IPS-11a (cell line): Measurements from ENCODE around the gene RGS1.
"Not testable (repeated sequence)": the region's sequence is repeated elsewhere in the genome, so short reads cannot be mapped to it uniquely, and the experiment has no call there.

Source experiments
- H3K4me3 ChIP-seq: one replicate; pipeline ENCODE4 v1.5.1; 2013; ENCODE audit warnings: low read depth, low read length, control low read depth

Gene RGS1, protein sequence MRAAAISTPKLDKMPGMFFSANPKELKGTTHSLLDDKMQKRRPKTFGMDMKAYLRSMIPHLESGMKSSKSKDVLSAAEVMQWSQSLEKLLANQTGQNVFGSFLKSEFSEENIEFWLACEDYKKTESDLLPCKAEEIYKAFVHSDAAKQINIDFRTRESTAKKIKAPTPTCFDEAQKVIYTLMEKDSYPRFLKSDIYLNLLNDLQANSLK

DNA sequence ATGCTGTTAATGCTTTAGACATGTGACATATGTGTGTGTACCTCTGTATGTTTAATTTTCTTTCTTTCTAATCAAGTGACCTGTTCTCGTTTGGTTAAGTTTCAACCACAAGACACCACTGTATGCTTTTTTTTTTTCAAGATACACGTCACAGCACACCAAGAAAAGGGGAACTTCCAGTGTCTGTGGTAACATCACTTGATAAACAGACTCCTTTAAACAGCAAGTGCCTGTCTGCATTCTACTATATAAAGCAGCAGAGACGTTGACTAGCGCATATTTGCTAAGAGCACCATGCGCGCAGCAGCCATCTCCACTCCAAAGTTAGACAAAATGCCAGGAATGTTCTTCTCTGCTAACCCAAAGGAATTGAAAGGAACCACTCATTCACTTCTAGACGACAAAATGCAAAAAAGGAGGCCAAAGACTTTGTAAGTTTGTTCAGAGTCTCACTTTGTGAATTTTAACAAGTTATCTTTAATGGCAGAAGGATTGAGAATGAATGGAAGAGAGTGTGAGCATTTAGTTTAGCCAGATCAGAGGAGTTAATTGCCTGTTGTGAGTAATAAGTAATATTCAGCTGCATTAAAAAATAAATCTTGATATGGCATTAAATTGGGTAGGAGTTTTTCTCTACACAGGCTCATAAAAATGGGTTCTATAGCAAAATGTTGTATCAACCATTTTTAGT is at the start of gene RGS1:
TSS of gene RGS1 (plus strand) at position 275 of the 691 bp plus-strand sequence. CDS start at position 295, 20 bp downstream.
- H3K4me3 ChIP-seq: no peak within 1 kb of the TSS

DNA sequence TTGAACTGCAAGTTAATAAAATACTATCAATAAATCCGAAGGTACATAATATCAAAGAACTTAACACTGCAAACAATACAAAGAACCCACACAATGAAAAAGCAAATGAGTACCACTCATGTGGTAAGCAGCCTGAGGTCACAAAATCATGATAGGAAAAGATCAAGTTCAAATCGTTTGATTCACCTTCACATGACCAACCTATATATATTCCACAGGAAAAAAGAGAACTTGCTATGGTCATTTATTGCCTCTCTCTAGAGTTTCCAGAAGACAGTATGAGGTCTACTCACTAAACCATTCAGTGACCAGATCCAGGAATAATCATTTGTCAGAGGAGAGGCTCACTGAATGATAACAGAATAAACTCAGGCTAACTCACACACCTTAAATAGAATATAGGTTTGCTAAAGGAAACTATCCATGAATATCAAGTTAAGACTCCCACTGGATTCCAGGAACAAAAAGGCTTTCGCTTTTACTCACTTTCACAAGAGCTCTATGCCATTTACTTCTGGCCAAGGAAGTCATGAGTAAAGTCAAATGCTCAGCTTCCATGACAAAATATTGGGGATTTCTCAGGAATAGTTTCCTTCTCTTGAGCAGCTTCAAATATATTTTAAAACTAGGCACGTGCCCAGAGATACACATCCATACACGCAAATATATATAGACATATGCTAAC is 48.3 kb upstream of the RGS1 start:
- no peak overlapping the region for H3K4me3 ChIP-seq

DNA sequence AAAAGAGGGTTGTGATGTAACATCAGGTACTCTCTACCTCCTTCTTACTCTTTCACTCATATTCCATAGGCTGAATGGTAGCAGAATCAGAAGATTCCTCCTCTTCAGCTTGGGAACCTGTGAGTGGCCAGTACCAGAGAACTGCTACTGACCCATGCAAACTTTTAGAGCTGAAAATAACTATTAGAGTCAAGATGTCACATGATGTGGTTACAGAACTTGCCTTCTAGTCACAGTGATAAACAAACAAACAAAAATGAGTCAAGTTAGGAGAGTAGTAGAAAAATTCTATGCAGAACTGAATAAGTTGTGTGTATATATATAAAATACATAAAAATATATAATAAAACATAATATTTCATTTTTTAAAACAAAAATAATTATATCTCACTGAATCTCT is 47.6 kb upstream of the RGS1 start:
- no peak overlapping the region for H3K4me3 ChIP-seq

DNA sequence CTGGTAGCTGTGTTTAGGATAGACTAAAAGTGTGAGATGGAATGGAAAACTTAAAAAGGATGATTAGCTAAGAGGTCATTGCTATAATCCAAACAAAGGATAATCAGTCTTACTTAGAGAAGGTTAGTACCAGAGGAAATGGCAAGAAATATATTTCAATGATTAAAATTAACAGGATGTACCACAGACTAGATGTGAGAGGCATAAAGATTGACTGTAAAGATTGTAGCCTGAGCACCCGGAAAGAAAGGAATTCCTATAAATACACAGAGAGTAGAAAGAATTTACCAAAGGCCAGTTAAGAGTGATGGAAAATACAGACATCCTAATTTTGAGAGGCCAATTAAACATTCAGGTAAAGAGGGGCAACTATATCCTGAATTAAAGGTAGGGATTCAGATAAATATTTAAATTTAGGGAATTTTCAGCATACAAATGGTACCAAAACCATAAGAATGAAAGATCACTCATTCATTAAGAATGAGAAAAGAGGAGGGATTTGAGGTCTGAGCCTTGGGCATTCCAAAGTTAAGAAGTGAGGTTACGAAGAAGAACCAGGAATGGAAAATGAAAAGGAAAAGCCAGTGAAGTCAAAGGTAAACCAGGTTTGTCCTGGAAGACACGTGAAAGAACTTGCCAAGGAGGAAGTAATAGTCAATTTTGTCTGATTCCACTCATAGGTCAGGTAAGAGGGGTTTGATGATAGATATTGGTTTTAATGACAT is 46.4 kb upstream of the RGS1 start:
- no peak overlapping the region for H3K4me3 ChIP-seq

DNA sequence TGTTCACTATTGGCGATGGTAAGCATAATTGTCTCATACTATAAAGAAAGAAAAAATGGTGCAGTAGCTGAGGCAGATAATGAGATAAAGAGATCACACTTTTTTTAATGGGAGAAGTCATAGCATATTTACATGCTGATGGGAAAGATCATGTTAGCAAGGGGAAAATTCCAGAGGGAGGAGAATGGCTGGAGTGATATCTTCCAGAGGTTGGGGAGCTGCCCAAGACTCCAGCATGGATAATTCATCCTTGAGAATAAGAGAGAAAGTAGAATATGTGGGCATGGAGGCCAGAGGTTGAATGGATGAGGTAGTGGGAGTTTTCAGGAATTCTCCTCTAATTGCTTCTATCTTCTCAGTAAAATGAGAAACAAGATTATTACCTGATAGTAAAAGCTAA is 45.8 kb upstream of the RGS1 start:
- no peak overlapping the region for H3K4me3 ChIP-seq

DNA sequence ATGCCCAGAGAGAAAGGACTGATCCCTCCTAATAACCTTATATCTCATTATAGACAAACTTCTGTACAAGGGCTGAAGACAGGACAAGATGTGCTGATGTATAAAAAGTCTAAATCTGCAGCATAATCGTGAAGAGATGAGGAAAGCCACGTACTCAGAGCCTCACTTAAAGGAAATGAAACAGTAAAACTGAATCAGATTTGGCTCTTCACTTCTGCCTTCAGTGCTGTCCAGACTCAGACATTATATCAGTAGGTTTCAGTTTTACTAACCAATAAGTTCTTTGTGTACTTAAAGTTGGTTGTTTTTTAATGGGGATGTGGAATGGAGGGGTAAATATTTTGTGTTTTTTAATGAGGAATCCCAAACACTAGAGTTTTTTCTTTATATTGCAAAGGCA is 45.3 kb upstream of the RGS1 start:
- no peak overlapping the region for H3K4me3 ChIP-seq

DNA sequence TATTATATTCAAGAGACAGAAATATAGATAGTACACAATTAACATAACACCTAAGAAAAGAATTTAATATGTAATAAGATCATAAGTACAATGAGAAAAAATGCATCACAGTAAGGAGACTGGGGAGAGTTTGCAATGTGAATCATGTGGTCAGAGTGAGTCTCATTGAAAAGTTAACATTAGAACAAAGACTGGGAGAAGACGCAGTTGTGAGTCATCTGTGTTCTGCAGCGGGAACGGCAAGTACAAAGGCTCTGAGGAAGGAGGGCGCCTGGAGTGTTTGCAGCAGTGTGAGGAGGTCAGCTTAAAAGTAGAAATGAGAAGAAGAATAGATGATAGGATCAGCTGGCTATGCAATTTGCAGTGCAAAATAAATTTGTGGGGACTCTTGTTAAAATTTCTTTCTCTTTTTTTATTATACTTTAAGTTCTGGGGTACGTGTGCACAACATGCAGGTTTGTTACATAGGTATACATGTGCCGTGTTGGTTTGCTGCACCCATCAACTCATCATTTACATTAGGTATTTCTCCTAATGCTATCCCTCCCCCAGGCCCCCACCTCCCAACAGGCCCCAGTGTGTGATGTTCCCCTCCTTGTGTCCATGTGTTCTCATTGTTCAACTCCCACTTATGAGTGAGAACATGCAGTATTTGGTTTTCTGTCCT is 44.4 kb upstream of the RGS1 start:
- H3K4me3 ChIP-seq: not testable (repeated sequence)

DNA sequence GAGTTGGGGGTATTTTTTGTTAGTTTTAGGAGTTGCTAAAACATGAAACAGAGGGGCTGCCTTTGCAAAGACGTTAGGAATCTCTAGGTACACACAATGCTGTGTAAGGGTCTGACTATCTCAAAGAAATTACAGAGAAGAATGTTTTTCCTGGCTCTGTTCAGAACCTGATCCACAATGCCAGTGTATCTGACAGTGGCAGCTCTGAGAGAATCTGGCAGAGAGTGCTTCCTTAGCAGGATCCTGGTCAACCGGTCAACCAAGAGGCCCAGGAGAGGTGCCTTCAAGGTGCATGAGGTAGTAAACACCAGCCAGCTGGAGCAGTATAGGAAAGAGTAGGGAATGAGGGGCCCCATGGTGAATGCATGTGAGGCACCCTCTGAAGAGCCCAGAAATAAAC is 40.9 kb upstream of the RGS1 start:
- no peak overlapping the region for H3K4me3 ChIP-seq

DNA sequence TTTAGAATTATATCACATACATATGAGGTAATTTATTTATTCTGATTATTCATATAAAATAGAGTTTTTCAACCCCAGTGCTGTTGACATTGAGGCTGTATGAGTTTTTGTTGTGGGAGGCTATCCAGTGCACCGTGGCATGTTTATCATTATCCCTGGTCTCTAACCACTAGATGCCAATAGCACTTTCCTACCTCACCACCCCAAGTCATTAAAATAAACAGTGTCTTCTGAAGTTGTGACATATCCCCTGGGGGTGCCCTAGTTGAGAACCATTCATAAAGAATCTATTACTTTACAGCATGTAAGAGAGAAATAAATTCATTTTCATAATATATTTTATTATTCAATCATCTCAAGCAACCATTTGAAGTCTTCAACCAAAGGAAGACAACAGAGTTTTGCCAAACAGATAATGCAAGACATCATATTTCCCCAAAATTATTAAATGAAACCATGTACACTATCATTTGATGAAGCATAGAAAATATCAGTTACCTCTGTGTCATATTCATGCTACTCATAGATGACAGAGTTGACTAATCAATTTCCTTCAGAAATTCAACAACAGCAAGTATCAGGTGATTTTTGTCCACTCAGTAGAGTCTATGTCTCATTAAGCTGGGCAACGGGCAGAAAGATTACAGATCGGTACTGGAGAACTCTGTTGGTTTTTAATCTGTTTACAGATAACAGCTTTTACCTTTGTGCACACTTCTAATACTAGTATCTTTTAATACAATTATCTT is 39.5 kb upstream of the RGS1 start:
- no peak overlapping the region for H3K4me3 ChIP-seq

DNA sequence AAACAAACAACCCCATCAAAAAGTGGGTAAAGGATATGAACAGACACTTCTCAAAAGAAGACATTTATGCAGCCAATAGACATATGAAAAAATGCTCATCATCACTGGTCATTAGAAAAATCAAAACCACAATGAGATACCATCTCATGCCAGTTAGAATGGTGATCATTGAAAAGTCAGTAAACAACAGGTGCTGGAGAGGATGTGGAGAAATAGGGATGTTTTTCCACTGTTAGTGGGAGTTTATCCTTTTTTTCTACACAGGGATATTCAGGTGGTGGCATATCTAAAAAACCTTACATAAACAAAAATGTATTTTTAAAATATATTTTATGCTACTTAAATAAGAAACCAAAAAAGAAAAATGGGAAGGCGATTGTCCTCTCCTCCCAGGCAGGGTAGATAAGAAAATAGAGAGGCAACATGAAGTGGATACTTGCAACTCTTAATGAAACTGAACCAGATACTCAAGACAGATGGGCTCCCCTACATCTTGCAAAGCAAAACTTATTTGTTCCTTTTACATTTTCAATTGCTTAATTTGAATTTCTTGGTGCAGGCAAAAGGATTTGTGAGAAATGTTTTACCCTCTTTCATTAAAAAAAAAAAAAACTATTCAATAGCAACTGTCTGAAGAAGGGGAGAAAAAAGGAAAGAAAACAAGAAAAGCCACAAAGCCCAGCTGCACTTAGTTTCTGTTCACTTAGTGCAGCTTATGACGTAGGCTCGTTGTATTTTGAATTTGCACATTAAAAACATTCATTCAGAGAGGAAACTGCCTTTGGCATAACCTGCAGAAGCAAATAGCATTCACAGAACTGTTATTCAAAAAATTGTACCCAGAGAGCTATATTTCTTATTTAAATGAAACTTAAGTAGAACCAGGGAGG is 36.9 kb upstream of the RGS1 start:
- H3K4me3 ChIP-seq: no peak overlapping the region

DNA sequence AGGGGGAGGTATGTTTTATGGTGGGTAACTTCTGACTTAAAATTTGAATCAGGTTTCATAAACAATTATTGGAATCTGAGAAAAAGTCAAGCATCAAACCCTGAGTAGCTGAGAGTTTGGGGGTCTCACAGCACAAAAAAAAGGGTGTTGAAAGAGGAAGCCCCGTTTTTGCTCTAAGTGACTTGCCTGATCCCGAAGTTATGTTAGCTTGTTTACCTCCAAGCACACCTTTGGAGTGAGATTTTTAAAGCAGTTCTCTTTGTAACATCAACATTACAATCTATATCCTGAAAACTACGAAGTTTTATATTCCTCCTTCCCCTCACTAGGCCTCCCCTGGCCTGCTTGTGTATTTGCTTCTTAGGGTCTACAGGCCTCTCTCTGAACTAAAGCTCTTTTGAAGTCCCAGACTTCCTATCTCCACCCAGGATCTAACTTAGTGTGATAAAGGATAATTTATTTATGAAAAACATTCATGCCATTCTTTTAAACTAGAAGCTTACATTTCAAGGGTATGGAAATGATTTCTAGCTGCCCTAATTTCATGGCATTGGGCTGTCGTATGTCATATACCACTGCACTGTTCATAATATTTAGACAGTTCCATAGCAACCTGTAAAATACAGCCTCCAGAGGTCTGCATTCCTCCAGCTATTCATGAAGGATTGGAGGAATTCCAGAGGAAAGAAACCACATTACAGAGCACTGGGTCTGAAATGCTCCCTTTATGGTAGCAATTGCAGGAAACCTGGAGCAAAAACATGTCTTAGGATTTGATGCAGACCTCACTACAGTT is 36.1 kb upstream of the RGS1 start:
- H3K4me3 ChIP-seq: no peak overlapping the region

DNA sequence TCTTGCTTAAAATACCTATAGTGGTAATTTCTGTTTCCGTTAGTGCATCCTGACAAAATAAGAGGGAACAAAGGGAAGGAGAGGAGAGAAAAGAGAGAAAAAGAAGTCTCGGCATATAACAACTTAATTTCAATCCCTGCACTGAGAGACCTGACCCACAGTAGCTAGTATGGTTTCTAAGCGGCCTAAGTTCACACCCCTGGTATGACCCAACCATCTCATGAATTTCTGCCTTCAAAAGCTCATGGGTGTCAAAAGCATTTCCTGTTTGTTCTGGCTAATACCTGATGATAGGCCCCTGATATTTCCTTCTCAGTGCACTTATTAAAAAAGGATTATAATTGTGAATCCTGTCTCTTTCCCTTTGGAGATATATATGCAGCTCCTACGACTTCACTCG is 32.1 kb upstream of the RGS1 start:
- no peak overlapping the region for H3K4me3 ChIP-seq

DNA sequence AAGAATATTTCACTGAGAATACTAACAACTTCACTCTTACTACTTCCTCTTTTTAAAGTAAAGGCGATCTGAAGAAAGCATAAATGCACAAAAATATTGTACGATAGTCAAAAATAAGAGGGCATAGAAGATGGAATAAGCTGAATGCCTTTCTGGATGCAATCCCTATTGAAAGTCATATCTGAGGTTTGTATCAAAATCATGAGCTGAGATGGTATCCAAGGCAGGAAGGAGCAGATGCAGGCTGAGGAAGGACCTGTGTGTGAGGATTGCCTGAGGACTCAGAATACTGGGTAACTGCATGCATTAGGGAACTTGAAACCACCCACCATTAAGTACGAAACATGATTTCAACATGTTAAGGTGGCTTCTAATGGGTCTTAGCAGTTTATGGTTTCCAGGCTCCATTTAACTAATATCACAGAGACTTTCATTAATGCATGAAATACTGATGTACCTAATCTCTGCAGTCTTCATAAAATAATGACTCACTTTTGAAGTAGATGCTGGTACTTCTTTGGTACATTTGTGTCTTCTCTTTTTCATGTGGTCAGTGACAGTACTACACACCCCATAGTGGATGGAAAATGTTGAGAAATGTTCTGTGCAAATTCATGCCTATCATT is 29.6 kb upstream of the RGS1 start:
- no peak overlapping the region for H3K4me3 ChIP-seq

DNA sequence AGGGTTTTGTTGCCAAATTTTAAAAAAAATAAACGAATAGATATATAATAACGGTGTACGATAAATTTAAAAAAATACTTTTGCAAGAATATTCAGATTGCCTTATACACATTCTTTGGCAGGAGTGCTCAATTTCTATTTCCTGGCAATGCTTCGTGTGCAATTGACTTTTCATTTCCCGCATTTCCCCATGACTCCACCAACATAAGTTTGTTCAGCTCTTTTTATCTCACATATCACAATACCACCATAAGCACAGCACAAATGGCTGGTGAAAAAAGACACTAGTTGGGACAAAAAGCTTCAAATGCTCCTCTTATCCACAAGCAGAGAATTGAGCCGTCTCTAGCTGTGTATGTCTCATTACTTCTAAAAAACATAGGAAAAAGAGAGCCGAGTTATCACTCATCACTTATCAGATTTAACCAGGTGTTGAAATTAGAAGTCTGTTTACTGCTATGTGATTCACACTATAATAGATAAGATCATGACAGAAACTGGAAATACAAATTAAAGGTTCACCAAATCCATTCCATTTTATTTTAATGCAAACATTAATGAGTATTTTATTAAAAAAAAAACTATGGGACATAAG is 28.9 kb upstream of the RGS1 start:
- H3K4me3 ChIP-seq: no peak overlapping the region

DNA sequence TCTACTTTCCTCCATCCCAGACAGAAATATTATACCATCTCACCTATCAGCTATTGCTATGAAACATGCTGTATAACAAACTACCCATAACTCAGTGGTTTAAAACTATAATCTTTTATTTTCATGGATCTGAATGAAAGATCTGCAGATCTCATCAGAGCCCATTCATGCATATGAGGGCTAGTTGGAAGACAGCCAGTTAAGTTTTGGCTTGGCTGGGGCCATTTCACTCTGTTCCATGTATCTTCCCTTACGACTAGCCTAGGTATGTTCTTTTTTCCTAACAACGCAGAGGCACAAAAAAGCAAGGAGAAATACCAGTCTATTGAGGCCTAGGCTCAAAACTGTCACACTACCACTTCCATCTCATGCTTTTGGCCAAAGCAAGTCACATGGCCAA is 28.1 kb upstream of the RGS1 start:
- no peak overlapping the region for H3K4me3 ChIP-seq

DNA sequence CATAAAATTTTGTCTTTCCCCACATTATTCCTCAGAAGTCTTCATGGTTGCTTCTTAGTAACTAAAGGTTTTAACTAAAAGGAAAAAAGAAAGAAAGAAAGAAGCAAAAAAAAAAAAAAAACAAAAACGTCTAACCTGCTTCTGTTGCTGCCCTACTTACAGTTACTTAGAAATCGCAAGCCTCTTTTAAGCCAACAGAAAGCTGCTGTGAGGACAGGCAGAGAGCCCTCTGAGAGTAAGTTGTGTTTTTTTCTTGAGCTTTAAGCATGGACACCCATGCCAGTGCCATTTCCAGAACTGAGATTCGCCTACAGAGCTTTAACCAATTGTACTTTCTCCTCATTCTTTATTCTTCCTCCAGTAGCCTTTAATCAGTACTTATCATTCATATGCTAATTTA is 25.6 kb upstream of the RGS1 start:
- no peak overlapping the region for H3K4me3 ChIP-seq

DNA sequence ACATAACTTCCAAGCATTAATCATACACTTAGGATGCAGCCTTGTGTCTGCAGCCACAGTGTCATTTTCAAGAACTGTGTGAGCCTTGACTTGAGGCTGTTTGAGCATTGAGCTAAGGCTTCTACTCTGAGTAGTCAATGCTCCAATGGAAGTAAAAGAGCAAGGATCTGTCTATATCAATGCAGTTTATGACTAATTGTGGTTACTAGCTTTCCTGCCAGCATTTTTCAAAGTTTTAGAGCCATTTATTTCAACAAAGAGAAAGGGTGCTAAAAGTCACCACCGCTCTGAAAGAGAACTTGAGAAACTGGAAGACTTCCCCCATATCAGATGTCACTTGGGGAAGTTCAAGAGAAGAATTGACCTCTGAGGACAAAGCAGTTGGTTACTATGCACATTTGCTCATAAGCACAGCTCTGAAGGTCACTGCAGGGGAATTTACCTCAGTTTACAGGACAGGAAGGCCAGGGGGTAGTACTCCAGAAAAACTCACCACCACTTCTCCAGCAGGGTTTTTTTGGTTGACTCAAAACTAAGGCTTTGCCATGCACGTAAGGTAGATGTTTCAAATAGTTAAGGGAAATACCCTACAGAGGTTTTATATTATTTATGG is 24.5 kb upstream of the RGS1 start:
- no peak overlapping the region for H3K4me3 ChIP-seq
